Endothelial cell of umbilical vein (primary cell): ENCODE results near the gene SEC31A. TPM values are rescaled to one million over a fixed set of nuclear protein-coding genes. Genes with fewer than 3 reads are reported as not detected.

Source experiments
- polyA plus RNA-seq, 4 experiments: library from polyadenylated mRNA; depleted of rRNA in 3 of 4; stranded (reverse) in 3 of 4; unstranded in 1 of 4; fragments of >200 nt; gene quantifications; 2 replicates each; pipeline versions ENCODE4 v1.2.1 to v1.2.3, GENCODE V29; 2011 to 2012; ENCODE audit warnings: missing spikeins in 1 of 4
- total RNA-seq: library from RNA; stranded (reverse); gene quantifications from 2 replicates; pipeline ENCODE4 v1.2.3, GENCODE V29; 2021

SEC31A gene
- total and polyA plus RNA-seq, 2 donors (not counting 3 experiments of a cell fraction or from before 2014, with no cell fraction given), result 226 to 301 TPM

Other genes starting within 250 kb of the SEC31A start
- gene SCD5, start 92.4 kb downstream of the SEC31A start, total RNA-seq, result 35.8 and 38.4 TPM in 2 replicates
- gene SCD5, start 92.4 kb downstream of the SEC31A start, polyA plus RNA-seq, result 35.2 and 38.5 TPM in 2 replicates
- 1.7 and 3.2 TPM in 2 replicates for gene THAP9, start 9.6 kb upstream of the SEC31A start, total RNA-seq
- gene THAP9, start 9.6 kb upstream of the SEC31A start, polyA plus RNA-seq, result 0.86 and 0.99 TPM in 2 replicates
- gene LIN54, start 119.7 kb upstream of the SEC31A start, total RNA-seq, result 14.8 and 15.7 TPM in 2 replicates
- 6.2 and 6.5 TPM in 2 replicates for gene LIN54, start 119.7 kb upstream of the SEC31A start, polyA plus RNA-seq
- gene COPS4, start 144.0 kb upstream of the SEC31A start, total RNA-seq, result 47.3 and 53.0 TPM in 2 replicates
- gene COPS4, start 144.0 kb upstream of the SEC31A start, polyA plus RNA-seq, result 29.8 and 30.7 TPM in 2 replicates
- gene PLAC8, start 223.6 kb upstream of the SEC31A start, total RNA-seq, result 5.7 and 12.1 TPM in 2 replicates
- 4.1 and 4.9 TPM in 2 replicates for gene PLAC8, start 223.6 kb upstream of the SEC31A start, polyA plus RNA-seq